Adrenal gland (tissue), 12 donors: ENCODE measurements around the gene ADAMTS16. TPM values are rescaled to one million over a fixed set of nuclear protein-coding genes. Genes with fewer than 3 reads are reported as not detected.
A peak's percentile ranks its signal among the peaks of the same experiment; 100 is the strongest.

Experiments used
- DNase-seq, 7 donors: peaks; one replicate each; pipeline ENCODE4 v3.0.0-alpha.2; 2019 to 2020
- H3K27ac ChIP-seq, 5 donors: fragments of 200-600 bp; sonication (generic) in 4 of 5; 1 replicate in 3 of 5; 2 replicates in 2 of 5; pipeline versions ENCODE4 v1.5.1 to v1.8.0; 2016 to 2020; ENCODE audit warnings: mild to moderate bottlenecking in 1 of 5
- H3K27me3 ChIP-seq: fragments of 200-600 bp; 2 replicates; pipeline ENCODE4 v1.8.0; 2021
- H3K36me3 ChIP-seq, 2 donors: fragments of 200-600 bp; replicated peaks in 1 of 2; 1 replicate in 1 of 2; 2 replicates in 1 of 2; pipeline versions ENCODE4 v1.5.1 to v1.8.0; 2018 to 2022
- H3K4me1 ChIP-seq, 2 donors: fragments of 200-600 bp; replicated peaks in 1 of 2; 1 replicate in 1 of 2; 2 replicates in 1 of 2; pipeline versions ENCODE4 v1.5.1 to v1.8.0; 2018 to 2021
- H3K4me3 ChIP-seq, 4 donors: fragments of 200-600 bp; sonication (generic) in 3 of 4; one replicate each; pipeline ENCODE4 v1.5.1; 2016 to 2018
- H3K9me3 ChIP-seq, 3 donors: fragments of 200-600 bp; sonication (generic) in 1 of 3; replicated peaks in 1 of 3; 1 replicate in 2 of 3; 2 replicates in 1 of 3; pipeline versions ENCODE4 v1.5.1 to v1.8.0; 2016 to 2021
- POLR2A ChIP-seq, 2 donors: fragments of 450-650 bp; IDR thresholded peaks; one replicate each; pipeline ENCODE4 v1.6.1; 2017; ENCODE audit warnings: antibody characterized with exemption in 2 of 2, mild to moderate bottlenecking in 2 of 2, moderate library complexity in 1 of 2
- WGBS, 4 donors: extraction: QIAGEN DNeasy Blood & Tissue Kit in 2 of 4; methylation state at CpG; one replicate each; pipeline versions ENCODE4 v1.1.5 to v1.1.7; 2013 to 2017; 5-methylcytosine and 5-hydroxymethylcytosine counted together
- intact Hi-C, 2 donors: fragments of 100-400 bp; cut with DNase I; formaldehyde crosslinking; loops; one replicate each; pipeline versions ENCODE4 v1.14.1 to v1.15.0; 2022 to 2023
- polyA plus RNA-seq, 3 donors: library from polyadenylated mRNA; stranded (reverse); fragments of 200-250 nt in 2 of 3; fragments of 350-450 nt in 1 of 3; fragmentation: Illumina TruSeq in 1 of 3; extraction: RNeasy Lipid Tissue Mini Kit (QIAGEN cat#74804) in 1 of 3; gene quantifications; one replicate each; pipeline ENCODE4 v1.2.3, GENCODE V29; 2013 to 2014
- total RNA-seq, 9 donors: library from RNA; depleted of rRNA in 4 of 9; stranded (reverse); fragments of >200 nt in 4 of 9; fragments of 120-200 nt in 1 of 9; fragmentation: NEBNext Ultra II Directional in 1 of 9; extraction: Animal tissue kit (Norgen Biotek cat#: 25700) in 1 of 9; gene quantifications; one replicate each; pipeline versions ENCODE4 v1.1.0 to v1.2.4, GENCODE V29; 2013 to 2023
- TF ChIP-seq, protein P1 (sequence below), 6 experiments: fragments of 450-650 bp in 4 of 6; fragments of 200-600 bp in 2 of 6; sonication (generic) in 1 of 6; IDR thresholded peaks; 1 replicate in 5 of 6; 2 replicates in 1 of 6; pipeline versions ENCODE4 v1.5.1 to v1.8.0; 2016 to 2021; ENCODE audit warnings: antibody characterized with exemption in 6 of 6, mild to moderate bottlenecking in 2 of 6, moderate library complexity in 1 of 6
- donor health status: healthy with polysubstance abuse.
- donor health status: Bipolar disorder and iron deficiency.
- donor health status: DM: yes; HTN: yes; CAD: no.
- donor health status: DM: no; HTN: no; CAD: no.
- donor health status: DM: no; HTN: no; CAD: no.
- donor health status: DM: yes; HTN: yes; CAD: no.

Gene ADAMTS16
- total and polyA plus RNA-seq, 12 donors: 0.07 to 3.7 (median 0.19) TPM; not detected in 8

DNA sequence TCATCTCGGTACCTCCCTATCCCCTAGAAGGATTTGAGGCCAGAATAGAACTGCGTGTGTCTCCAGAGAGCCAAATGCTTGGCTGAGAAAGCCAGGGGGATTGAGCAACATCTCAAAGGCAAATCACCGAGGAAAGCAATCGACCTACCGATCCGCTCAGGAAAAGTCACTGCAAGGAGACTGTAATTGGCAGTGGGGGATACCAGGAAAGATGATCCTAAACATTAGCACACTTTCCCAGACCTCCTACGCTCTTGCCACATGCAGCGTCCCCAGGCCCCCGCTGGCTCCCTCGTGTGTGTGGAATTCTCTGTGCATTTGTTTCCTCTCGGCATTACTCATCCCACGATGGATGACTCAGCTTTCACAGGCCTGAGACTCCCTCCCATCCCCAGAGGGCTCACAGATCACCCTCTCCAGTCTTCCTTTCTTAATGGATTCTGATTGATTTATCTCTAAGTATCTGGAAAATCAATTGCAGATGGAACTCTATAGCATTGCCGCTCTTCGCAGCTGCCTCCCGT, 200.1 kb downstream of the ADAMTS16 start:
- H3K9me3 ChIP-seq: no peaks in the 10 kb centered on the region
- peaks cover 14 to 24% of the 10 kb centered on the region in 2 donors for H3K4me1 ChIP-seq
- intact Hi-C loops: no loop called here
- no peaks in the 10 kb centered on the region for H3K27me3 ChIP-seq
- H3K36me3 ChIP-seq: no peaks in the 10 kb centered on the region
- H3K4me3 ChIP-seq: no peak overlapping the region
- TF ChIP-seq POLR2A (IDR thresholded peaks at IDR 0.05): no peak
- TF ChIP-seq, protein P1, sequence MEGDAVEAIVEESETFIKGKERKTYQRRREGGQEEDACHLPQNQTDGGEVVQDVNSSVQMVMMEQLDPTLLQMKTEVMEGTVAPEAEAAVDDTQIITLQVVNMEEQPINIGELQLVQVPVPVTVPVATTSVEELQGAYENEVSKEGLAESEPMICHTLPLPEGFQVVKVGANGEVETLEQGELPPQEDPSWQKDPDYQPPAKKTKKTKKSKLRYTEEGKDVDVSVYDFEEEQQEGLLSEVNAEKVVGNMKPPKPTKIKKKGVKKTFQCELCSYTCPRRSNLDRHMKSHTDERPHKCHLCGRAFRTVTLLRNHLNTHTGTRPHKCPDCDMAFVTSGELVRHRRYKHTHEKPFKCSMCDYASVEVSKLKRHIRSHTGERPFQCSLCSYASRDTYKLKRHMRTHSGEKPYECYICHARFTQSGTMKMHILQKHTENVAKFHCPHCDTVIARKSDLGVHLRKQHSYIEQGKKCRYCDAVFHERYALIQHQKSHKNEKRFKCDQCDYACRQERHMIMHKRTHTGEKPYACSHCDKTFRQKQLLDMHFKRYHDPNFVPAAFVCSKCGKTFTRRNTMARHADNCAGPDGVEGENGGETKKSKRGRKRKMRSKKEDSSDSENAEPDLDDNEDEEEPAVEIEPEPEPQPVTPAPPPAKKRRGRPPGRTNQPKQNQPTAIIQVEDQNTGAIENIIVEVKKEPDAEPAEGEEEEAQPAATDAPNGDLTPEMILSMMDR (IDR thresholded peaks at IDR 0.05): peak in 4 of 6 experiments; percentile 27 to 44 (median 40)
- H3K27ac ChIP-seq: peak overlapping the region in 2 of 5 donors; percentile 14 to 84
- WGBS, 4 donors: 40 to 59% (median 50%) methylated on average over 15 of the region's 15 CpGs
- peak; percentile 45 to 90 (median 81) for DNase-seq

DNA sequence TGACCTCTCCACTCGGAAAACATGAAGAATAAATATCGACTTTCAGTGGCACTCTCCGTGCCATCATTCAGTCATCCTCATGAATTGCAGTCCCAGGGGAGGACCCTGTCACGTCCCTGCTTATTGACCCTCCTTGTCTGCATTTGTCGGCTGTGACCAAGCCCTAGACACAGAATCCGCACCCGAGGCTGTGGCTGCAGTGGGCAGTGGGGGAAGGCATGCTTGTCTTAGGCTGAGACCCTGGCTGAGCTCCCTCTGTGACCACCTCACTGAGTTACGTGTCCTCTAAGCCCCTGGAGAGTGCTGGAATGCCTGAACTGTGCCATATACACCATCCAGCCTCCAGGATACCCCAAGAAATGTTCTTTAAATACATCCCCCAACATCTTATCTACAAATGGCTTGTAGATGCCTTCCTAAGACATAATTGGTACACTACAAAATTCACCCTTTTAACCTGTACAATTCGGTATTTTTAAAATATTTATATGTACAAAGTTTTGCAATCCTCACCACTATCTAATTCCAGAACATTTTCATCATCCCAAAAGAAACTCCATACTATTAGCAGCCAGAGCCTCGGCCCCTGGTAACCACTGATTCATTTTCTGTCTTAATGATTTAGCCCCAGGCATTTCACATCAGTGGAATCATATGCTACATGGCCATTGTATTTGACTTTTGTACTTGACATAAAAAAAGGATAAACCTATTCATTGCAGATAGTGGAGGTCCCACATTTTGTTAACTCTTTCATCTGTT, 201.6 kb downstream of the ADAMTS16 start:
- H3K27ac ChIP-seq: no peak overlapping the region
- intact Hi-C loops: no loop called here

DNA sequence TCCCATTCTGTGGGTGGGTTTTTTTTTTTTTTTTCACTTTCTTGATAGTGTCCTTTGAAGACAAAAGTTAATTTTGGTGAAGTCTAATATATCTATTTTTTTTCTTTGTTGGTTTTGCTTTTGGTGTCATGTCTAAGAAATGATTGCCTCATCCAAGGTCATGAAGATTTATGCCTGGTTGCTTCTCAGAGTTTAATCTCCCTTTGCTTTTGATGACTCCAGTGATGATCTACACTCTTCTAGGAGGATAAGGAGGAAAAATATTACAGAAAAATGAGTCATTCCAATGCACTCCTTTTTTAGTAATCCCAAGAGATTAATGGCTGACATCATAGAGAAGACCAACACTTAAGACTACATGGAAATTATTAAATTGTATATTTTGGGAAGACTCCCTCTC, 202.7 kb downstream of the ADAMTS16 start:
- no peaks in the 10 kb centered on the region for H3K9me3 ChIP-seq
- DNase-seq: peak in 1 of 7 donors; percentile 16
- no peak for TF ChIP-seq POLR2A (IDR thresholded peaks at IDR 0.05)
- TF ChIP-seq, protein P1 (IDR thresholded peaks at IDR 0.05): no peak
- H3K27me3 ChIP-seq: no peaks in the 10 kb centered on the region
- H3K4me3 ChIP-seq: no peak overlapping the region
- H3K36me3 ChIP-seq: no peaks in the 10 kb centered on the region
- intact Hi-C loops: no loop called here
- H3K27ac ChIP-seq: no peak overlapping the region
- H3K4me1 ChIP-seq: peaks cover 7 to 12% of the 10 kb centered on the region in 2 donors

More for the DNA sequence above, 201.6 kb downstream of the ADAMTS16 start:
- no peaks in the 10 kb centered on the region for H3K36me3 ChIP-seq
- H3K4me3 ChIP-seq: no peak overlapping the region
- no peaks in the 10 kb centered on the region for H3K9me3 ChIP-seq
- no peak for DNase-seq
- TF ChIP-seq, protein P1 (IDR thresholded peaks at IDR 0.05): no peak
- no peak for TF ChIP-seq POLR2A (IDR thresholded peaks at IDR 0.05)
- 79 to 86% (median 83%) methylated on average over 6 to 10 of the region's 10 CpGs for WGBS, 4 donors
- no peaks in the 10 kb centered on the region for H3K27me3 ChIP-seq
- peaks cover 7 to 12% of the 10 kb centered on the region in 2 donors for H3K4me1 ChIP-seq

DNA sequence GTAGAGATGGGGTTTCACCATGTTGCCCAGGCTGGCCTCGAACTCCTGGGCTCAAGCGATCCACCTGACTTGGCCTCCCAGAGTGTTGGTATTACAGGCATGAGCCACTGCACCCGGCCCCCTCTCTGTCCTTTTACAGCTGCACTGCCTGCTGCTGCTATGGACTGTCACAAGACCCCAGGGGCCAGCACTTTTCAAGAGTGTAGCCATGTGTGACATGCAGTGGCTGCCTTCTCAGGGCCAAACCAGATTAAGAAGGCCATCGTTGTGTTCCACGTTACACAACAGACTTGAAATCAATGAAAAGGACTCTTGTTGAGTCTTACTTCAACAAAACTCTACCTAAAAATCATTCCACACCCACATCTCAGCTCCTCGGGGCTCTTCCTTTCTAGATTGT, 203.4 kb downstream of the ADAMTS16 start:
- Histone ChIP-seq H3K27ac (no peak overlapping the region), H3K36me3 (no peaks in the 10 kb centered on the region), H3K4me1 (peaks cover 7 to 12% of the 10 kb centered on the region in 2 donors), H3K9me3 (no peaks in the 10 kb centered on the region), H3K4me3 (no peak overlapping the region), H3K27me3 (no peaks in the 10 kb centered on the region)
- intact Hi-C loops: no loop called here
- TF ChIP-seq, protein P1 (IDR thresholded peaks at IDR 0.05): no peak
- TF ChIP-seq POLR2A (IDR thresholded peaks at IDR 0.05): no peak
- no peak for DNase-seq
- WGBS, 4 donors: 83 to 87% (median 85%) methylated on average over 6 of the region's 6 CpGs
